HepG2 (cell line): ENCODE data around the gene ASIC5. TPM values are rescaled to one million over a fixed set of nuclear protein-coding genes. Genes with fewer than 3 reads are reported as not detected.

ENCODE experiments used
- ATAC-seq: fragments of 200-7000 bp; cut with Tn5 transposase; 3 replicates; pipeline ENCODE4 v1.9.1; 2020; ENCODE audit warnings: mild to moderate bottlenecking, moderate library complexity
- BruUV-seq: library from RNA; stranded (reverse); fragments of 400-500 nt; replicated peaks from 2 replicates; lab custom pipeline; 2021; lab: Mats Ljungman, UMichigan
- CTCF ChIA-PET: fragments of 300-600 bp; formaldehyde crosslinking; extraction: SDS; loops from one replicate; lab custom pipeline; 2021; ENCODE audit warnings: low total read pairs, inconsistent platforms, low intra/inter-chr PET ratio; lab: Yijun Ruan, JAX
- POLR2A ChIA-PET: fragments of 350-600 bp; sonication (Branson Sonifier 250); formaldehyde crosslinking; loops from one replicate; lab custom pipeline; 2020; ENCODE audit warnings: antibody characterized with exemption, inconsistent platforms; lab: Yijun Ruan, JAX
- DNase-seq: peaks from one replicate; pipeline ENCODE4 v3.0.0-alpha.2; 2015; ENCODE audit warnings: low spot score
- FAIRE-seq: peaks from 3 replicates; lab custom pipeline; 2011; peaks lifted over from hg19 to GRCh38; lab: Jason Lieb, UNC
- H2AFZ ChIP-seq: one replicate; pipeline ENCODE4 v1.6.1; 2011; ENCODE audit warnings: low read length, inconsistent platforms
- H3K27ac ChIP-seq: fragments of 300-600 bp; 3 replicates; pipeline ENCODE4 v1.8.0; 2011; ENCODE audit warnings: mixed run types, mild to moderate bottlenecking, mixed read lengths, low read length, inconsistent platforms; ENCODE audit not compliant: insufficient read depth; ENCODE audit errors: extremely low read length
- H3K27me3 ChIP-seq, 2 experiments: fragments of 200-600 bp in 1 of 2; 2 replicates in 1 of 2; 3 replicates in 1 of 2; pipeline versions ENCODE4 v1.6.0 to v1.8.0; 2011; ENCODE audit warnings: low read length in 2 of 2, mild to moderate bottlenecking in 2 of 2, moderate library complexity in 2 of 2, inconsistent platforms in 1 of 2; ENCODE audit not compliant: insufficient read depth in 2 of 2, control insufficient read depth in 1 of 2
- H3K36me3 ChIP-seq, 2 experiments: fragments of 200-600 bp in 1 of 2; replicated peaks in 1 of 2; 2 replicates in 1 of 2; 3 replicates in 1 of 2; pipeline versions ENCODE4 v1.5.1 to v1.8.0; 2011; ENCODE audit warnings: low read length in 2 of 2, inconsistent platforms in 1 of 2; ENCODE audit not compliant: insufficient read depth in 2 of 2, control insufficient read depth in 1 of 2
- H3K4me1 ChIP-seq: 2 replicates; pipeline ENCODE4 v1.5.1; 2012; ENCODE audit warnings: low read length, inconsistent platforms; ENCODE audit not compliant: insufficient read depth
- H3K4me2 ChIP-seq: 2 replicates; pipeline ENCODE4 v1.6.0; 2011; ENCODE audit warnings: low read depth, low read length, inconsistent platforms
- H3K4me3 ChIP-seq, 3 experiments: fragments of 200-600 bp in 1 of 3; sonication (generic), shearing (Covaris generic) in 1 of 3; replicated peaks in 1 of 3; 2 replicates each; pipeline ENCODE4 v1.5.1; 2011 to 2016; ENCODE audit warnings: low read length in 3 of 3, inconsistent platforms in 2 of 3, low read depth in 2 of 3, mild to moderate bottlenecking in 2 of 3, control low read depth in 1 of 3, mixed read lengths in 1 of 3; ENCODE audit not compliant: insufficient read depth in 1 of 3
- H3K79me2 ChIP-seq: one replicate; pipeline ENCODE4 v1.6.1; 2011; ENCODE audit warnings: low read length, inconsistent platforms; ENCODE audit not compliant: insufficient read depth
- H3K9ac ChIP-seq: 2 replicates; pipeline ENCODE4 v1.6.0; 2011; ENCODE audit warnings: mild to moderate bottlenecking, low read depth, low read length, inconsistent platforms; ENCODE audit not compliant: insufficient read depth
- H3K9me3 ChIP-seq: 2 replicates; pipeline ENCODE4 v1.5.1; 2012; ENCODE audit warnings: mild to moderate bottlenecking, low read length
- H4K20me1 ChIP-seq: 2 replicates; pipeline ENCODE4 v1.6.0; 2011; ENCODE audit warnings: inconsistent platforms, mild to moderate bottlenecking, low read length, moderate library complexity; ENCODE audit not compliant: insufficient read depth
- BRD4 ChIP-seq: sonication (generic); formaldehyde crosslinking; IDR thresholded peaks from 2 replicates; pipeline ENCODE4 v1.4.0; 2020; ENCODE audit warnings: missing genetic modification reagents
- CREB3 ChIP-seq: sonication (generic); formaldehyde crosslinking; IDR thresholded peaks from 2 replicates; pipeline ENCODE4 v1.5.0; 2020; ENCODE audit warnings: missing genetic modification reagents
- DDIT3 ChIP-seq: sonication (generic); formaldehyde crosslinking; IDR thresholded peaks from 2 replicates; pipeline ENCODE4 v1.4.0; 2020; ENCODE audit warnings: mild to moderate bottlenecking, missing genetic modification reagents
- ELF3 ChIP-seq: IDR thresholded peaks from 2 replicates; pipeline ENCODE4 v1.6.1; 2016; ENCODE audit warnings: missing genetic modification reagents, missing compliant biosample characterization
- MLX ChIP-seq: IDR thresholded peaks from 2 replicates; pipeline ENCODE4 v1.6.1; 2016
- MTA3 ChIP-seq: sonication (generic); formaldehyde crosslinking; IDR thresholded peaks from 2 replicates; pipeline ENCODE4 v1.4.0; 2020; ENCODE audit warnings: missing genetic modification reagents
- NFKB2 ChIP-seq: sonication (generic); formaldehyde crosslinking; IDR thresholded peaks from 2 replicates; pipeline ENCODE4 v1.4.0; 2020; ENCODE audit warnings: missing genetic modification reagents, borderline replicate concordance
- THAP11 ChIP-seq: IDR thresholded peaks from 2 replicates; pipeline ENCODE4 v1.6.1; 2016; ENCODE audit warnings: missing biosample characterization, missing genetic modification reagents
- THYN1 ChIP-seq: sonication (generic); formaldehyde crosslinking; IDR thresholded peaks from 2 replicates; pipeline ENCODE4 v1.8.1; 2023; ENCODE audit warnings: low read depth, mild to moderate bottlenecking, moderate library complexity, missing genetic modification reagents, borderline replicate concordance
- ZBTB2 ChIP-seq: sonication (generic); formaldehyde crosslinking; IDR thresholded peaks from 2 replicates; pipeline ENCODE4 v1.8.0; 2022; ENCODE audit warnings: low read depth, missing genetic modification reagents
- ZNF263 ChIP-seq: sonication (generic); formaldehyde crosslinking; IDR thresholded peaks from 2 replicates; pipeline ENCODE4 v1.4.0; 2020; ENCODE audit warnings: missing genetic modification reagents
- ZNF292 ChIP-seq: sonication (generic); formaldehyde crosslinking; IDR thresholded peaks from 2 replicates; pipeline ENCODE4 v1.8.1; 2022; ENCODE audit warnings: mild to moderate bottlenecking, low read depth, missing genetic modification reagents, borderline replicate concordance
- ZNF432 ChIP-seq: sonication (generic); formaldehyde crosslinking; IDR thresholded peaks from 2 replicates; pipeline ENCODE4 v1.5.0; 2020; ENCODE audit warnings: missing genetic modification reagents, mild to moderate bottlenecking, borderline replicate concordance
- ZNF543 ChIP-seq: sonication (generic); formaldehyde crosslinking; IDR thresholded peaks from 2 replicates; pipeline ENCODE4 v1.4.0; 2020; ENCODE audit warnings: mild to moderate bottlenecking, missing genetic modification reagents
- ZNF570 ChIP-seq: sonication (generic); formaldehyde crosslinking; IDR thresholded peaks from 2 replicates; pipeline ENCODE4 v1.4.0; 2020; ENCODE audit warnings: mild to moderate bottlenecking, missing genetic modification reagents, borderline replicate concordance
- ZNF740 ChIP-seq: sonication (generic); formaldehyde crosslinking; IDR thresholded peaks from 2 replicates; pipeline ENCODE4 v1.4.0; 2020; ENCODE audit warnings: missing genetic modification reagents
- ZNF878 ChIP-seq: sonication (generic); formaldehyde crosslinking; IDR thresholded peaks from 2 replicates; pipeline ENCODE4 v1.8.1; 2023; ENCODE audit warnings: mild to moderate bottlenecking, missing genetic modification reagents, moderate library complexity
- WGBS: methylation state at CpG from one replicate; pipeline ENCODE4 v1.1.6; 2017; ENCODE audit warnings: low lambda C conversion rate; 5-methylcytosine and 5-hydroxymethylcytosine counted together
- in situ Hi-C: cut with HindIII; loops from 2 replicates; pipeline ENCODE4 v1.10.0; 2017; ENCODE audit warnings: low pct_unique_long_range_greater_than_20kb; ENCODE audit not compliant: extremely low pct_ligation_motif_present
- intact Hi-C: fragments of 100-400 bp; cut with micrococcal nuclease; formaldehyde crosslinking; loops from one replicate; pipeline ENCODE4 v1.10.0; 2022; ENCODE audit not compliant: unreplicated experiment
- polyA plus RNA-seq, 8 experiments: library from polyadenylated mRNA; depleted of rRNA in 3 of 8; stranded (reverse) in 7 of 8; unstranded in 1 of 8; fragments of >200 nt; fragmentation: Illumina TruSeq in 4 of 8; extraction: Trizol in 4 of 8; gene quantifications; 2 replicates each; pipeline versions ENCODE4 v1.2.1 to v1.2.3, GENCODE V29; 2011 to 2016; ENCODE audit warnings: low read depth in 4 of 8, missing spikeins in 1 of 8, mixed read lengths in 1 of 8; ENCODE audit not compliant: insufficient read depth in 1 of 8
- total RNA-seq, 5 experiments: library from RNA; depleted of rRNA; stranded (reverse); fragments of >200 nt; fragmentation: Illumina TruSeq; extraction: Trizol; gene quantifications; 2 replicates each; pipeline ENCODE4 v1.2.3, GENCODE V29; 2016; ENCODE audit warnings: low read depth in 1 of 5

The ASIC5 gene
- total and polyA plus RNA-seq, 2 of the 13 experiments (the other 11 are each of a cell fraction or from before 2014, with no cell fraction given) = not detected

GRCh38 chr4:155907556-155907955 is 41.5 kb upstream of the ASIC5 start:
- no peaks in the 10 kb centered on the region for H3K79me2 ChIP-seq
- no peak overlapping the region for H3K27ac ChIP-seq
- no peak overlapping the region for H3K9ac ChIP-seq
- H3K36me3 ChIP-seq = no peaks in the 10 kb centered on the region
- no peaks in the 10 kb centered on the region for H4K20me1 ChIP-seq
- WGBS = 0% methylated on average over 1 of the region's 1 CpG
- intact Hi-C loops = no loop called here
- H3K27me3 ChIP-seq = no peaks in the 10 kb centered on the region
- in situ Hi-C loops = no loop called here
- TF ChIP-seq ZNF878 (CRISPR knock-in tag) = no peak
- no peak for TF ChIP-seq BRD4 (CRISPR knock-in tag)
- no peak for TF ChIP-seq ZNF570 (CRISPR knock-in tag)
- no peak for TF ChIP-seq THAP11 (CRISPR knock-in tag)
- TF ChIP-seq ZNF292 (CRISPR knock-in tag) = no peak
- TF ChIP-seq ZNF432 (CRISPR knock-in tag) = no peak
- TF ChIP-seq ELF3 (CRISPR knock-in tag) = no peak
- no peak for TF ChIP-seq ZNF740 (CRISPR knock-in tag)
- TF ChIP-seq CREB3 = no peak
- TF ChIP-seq DDIT3 (CRISPR knock-in tag) = no peak
- TF ChIP-seq ZNF543 = no peak
- no peak for TF ChIP-seq MLX (CRISPR knock-in tag)
- TF ChIP-seq THYN1 (CRISPR knock-in tag) = no peak
- no peak for TF ChIP-seq MTA3 (CRISPR knock-in tag)
- TF ChIP-seq ZNF263 (CRISPR knock-in tag) = no peak
- TF ChIP-seq NFKB2 (CRISPR knock-in tag) = no peak
- no peak for TF ChIP-seq ZBTB2 (CRISPR knock-in tag)
- no peak overlapping the region for H3K4me3 ChIP-seq
- H2AFZ ChIP-seq = no peak overlapping the region
- H3K4me2 ChIP-seq = no peak overlapping the region
- ATAC-seq (no peak), DNase-seq (no peak), FAIRE-seq (no peak)
- no TSS peak for BruUV-seq
- H3K9me3 ChIP-seq = no peaks in the 10 kb centered on the region
- ChIA-PET POLR2A (no interaction called here), CTCF (no interaction called here)
- H3K4me1 ChIP-seq = no peaks in the 10 kb centered on the region
